ENCODE results near the gene PHC2. TPM values are rescaled to one million over a fixed set of nuclear protein-coding genes. Genes with fewer than 3 reads are reported as not detected.

Gene PHC2
- total RNA-seq, 1 donor from 2014 or later = 65.0 TPM

- Mint-ChIP-seq H3K9me3 (no peaks in the 10 kb centered on the region), H3K36me3 (peaks cover 43% of the 10 kb centered on the region), H3K27me3 (ENCODE audit: insufficient read depth, low read depth) (peaks cover 5% of the 10 kb centered on the region), H3K4me3 (no peak overlapping the region), H3K4me1 (peaks cover 80% of the 10 kb centered on the region), H3K27ac (peak overlapping the region; percentile 85)
- no peak overlapping the region for H3K9ac ChIP-seq
- H3K4me2 ChIP-seq = peak overlapping the region; percentile 66
- peaks cover 51% of the 10 kb centered on the region for H3F3A ChIP-seq (ENCODE audit: low read depth)
- no peaks in the 10 kb centered on the region for H3K36me3 ChIP-seq
- no peak overlapping the region for H3K4me3 ChIP-seq
- DNase-seq (ENCODE audit: low spot score) = no peak
- peaks cover 72% of the 10 kb centered on the region for H3K4me1 ChIP-seq
- TF ChIP-seq EZH2phosphoT487 (IDR thresholded peaks at IDR 0.05) (no peak), EZH2 (IDR thresholded peaks at IDR 0.05) (no peak), CTCF (IDR thresholded peaks at IDR 0.05) (no peak)
- peaks cover 92% of the 10 kb centered on the region for H3K79me2 ChIP-seq (ENCODE audit: low read depth)
- H3K27me3 ChIP-seq = no peaks in the 10 kb centered on the region
- H3K9me3 ChIP-seq (ENCODE audit: low read depth) = no peaks in the 10 kb centered on the region
- peaks cover 92% of the 10 kb centered on the region for H4K20me1 ChIP-seq (ENCODE audit: low read depth)
- H2AFZ ChIP-seq (replicated peaks) = no peak overlapping the region
- no peak overlapping the region for H3K27ac ChIP-seq
Measured at GRCh38 chr1:33336580-33336979, 94.3 kb downstream of the PHC2 start.

GRCh38 chr1:33335020-33335419, 95.9 kb downstream of the PHC2 start:
- Histone ChIP-seq H3K36me3 (no peaks in the 10 kb centered on the region), H3K79me2 (ENCODE audit: low read depth) (peaks cover 79% of the 10 kb centered on the region), H4K20me1 (ENCODE audit: low read depth) (peaks cover 91% of the 10 kb centered on the region), H3F3A (ENCODE audit: low read depth) (peaks cover 36% of the 10 kb centered on the region), H2AFZ (replicated peaks) (no peak overlapping the region), H3K4me1 (peaks cover 56% of the 10 kb centered on the region), H3K27ac (no peak overlapping the region), H3K27me3 (no peaks in the 10 kb centered on the region), H3K9ac (no peak overlapping the region), H3K9me3 (ENCODE audit: low read depth) (no peaks in the 10 kb centered on the region), H3K4me3 (no peak overlapping the region), H3K4me2 (no peak overlapping the region)
- Mint-ChIP-seq H3K4me1 (peaks cover 64% of the 10 kb centered on the region), H3K27me3 (ENCODE audit: insufficient read depth, low read depth) (peaks cover 5% of the 10 kb centered on the region), H3K4me3 (no peak overlapping the region), H3K36me3 (peaks cover 41% of the 10 kb centered on the region), H3K27ac (peak overlapping the region; percentile 31), H3K9me3 (no peaks in the 10 kb centered on the region)
- DNase-seq (ENCODE audit: low spot score) = no peak
- TF ChIP-seq EZH2phosphoT487 (IDR thresholded peaks at IDR 0.05) = no peak
- no peak for TF ChIP-seq CTCF (IDR thresholded peaks at IDR 0.05)
- TF ChIP-seq EZH2 (IDR thresholded peaks at IDR 0.05) = no peak

- H3K9ac ChIP-seq = no peak overlapping the region
- Mint-ChIP-seq H3K27ac (peak overlapping the region; percentile 85), H3K36me3 (peaks cover 50% of the 10 kb centered on the region), H3K4me3 (no peak overlapping the region), H3K27me3 (ENCODE audit: insufficient read depth, low read depth) (peaks cover 5% of the 10 kb centered on the region), H3K9me3 (no peaks in the 10 kb centered on the region), H3K4me1 (peaks cover 55% of the 10 kb centered on the region)
- no peak overlapping the region for H3K27ac ChIP-seq
- peaks cover 27% of the 10 kb centered on the region for H3F3A ChIP-seq (ENCODE audit: low read depth)
- H2AFZ ChIP-seq (replicated peaks) = no peak overlapping the region
- H3K4me1 ChIP-seq = peaks cover 47% of the 10 kb centered on the region
- H3K4me2 ChIP-seq = peak overlapping the region; percentile 12
- H3K79me2 ChIP-seq (ENCODE audit: low read depth) = peaks cover 70% of the 10 kb centered on the region
- no peaks in the 10 kb centered on the region for H3K9me3 ChIP-seq (ENCODE audit: low read depth)
- H3K36me3 ChIP-seq = no peaks in the 10 kb centered on the region
- TF ChIP-seq CTCF (IDR thresholded peaks at IDR 0.05) = no peak
- TF ChIP-seq EZH2 (IDR thresholded peaks at IDR 0.05) = no peak
- TF ChIP-seq EZH2phosphoT487 (IDR thresholded peaks at IDR 0.05) = no peak
- H3K4me3 ChIP-seq = no peak overlapping the region
- peak; percentile 34 for DNase-seq (ENCODE audit: low spot score)
- no peaks in the 10 kb centered on the region for H3K27me3 ChIP-seq
- peaks cover 85% of the 10 kb centered on the region for H4K20me1 ChIP-seq (ENCODE audit: low read depth)
Measured at GRCh38 chr1:33334081-33334552, 96.8 kb downstream of the PHC2 start.
